Chondrocyte (in vitro differentiated cells): ENCODE results near the gene DNAH14. TPM values are rescaled to one million over a fixed set of nuclear protein-coding genes. Genes with fewer than 3 reads are reported as not detected.
"Not testable (repeated sequence)": the region's sequence is repeated elsewhere in the genome, so short reads cannot be mapped to it uniquely, and the experiment has no call there.

Experiments used
- DNase-seq: peaks from one replicate; pipeline ENCODE4 v3.0.0; 2021; ENCODE audit warnings: mixed read lengths, low spot score
- H3K27ac Mint-ChIP-seq: one replicate; pipeline ENCODE4 v1.8.0; 2021; ENCODE audit warnings: mild to moderate bottlenecking, moderate library complexity, mixed read lengths; ENCODE audit not compliant: unreplicated experiment
- H3K27me3 Mint-ChIP-seq: 2 replicates; pipeline ENCODE4 v1.8.0; 2021; ENCODE audit warnings: low read depth, mixed read lengths
- H3K36me3 Mint-ChIP-seq: 2 replicates; pipeline ENCODE4 v1.8.0; 2021; ENCODE audit warnings: low read depth, mixed read lengths
- H3K4me1 Mint-ChIP-seq: 2 replicates; pipeline ENCODE4 v1.8.0; 2021; ENCODE audit warnings: low read depth, mild to moderate bottlenecking, mixed read lengths
- H3K4me3 Mint-ChIP-seq: one replicate; pipeline ENCODE4 v1.8.0; 2021; ENCODE audit warnings: mild to moderate bottlenecking, moderate library complexity, mixed read lengths; ENCODE audit not compliant: unreplicated experiment
- H3K9me3 Mint-ChIP-seq: 2 replicates; pipeline ENCODE4 v1.8.0; 2021; ENCODE audit warnings: low read depth, mixed read lengths
- total RNA-seq: library from RNA; stranded (reverse); gene quantifications from 3 replicates; pipeline ENCODE4 v1.2.1, GENCODE V29; 2021
- TF ChIP-seq, protein P1 (sequence below): fragments of 200-600 bp; sonication (generic); IDR thresholded peaks from 2 replicates; pipeline ENCODE4 v1.5.0; 2021; ENCODE audit warnings: antibody characterized with exemption, mild to moderate bottlenecking, moderate library complexity

DNAH14 gene
- total RNA-seq, 1 donor from 2014 or later, result 16.0 TPM

DNA sequence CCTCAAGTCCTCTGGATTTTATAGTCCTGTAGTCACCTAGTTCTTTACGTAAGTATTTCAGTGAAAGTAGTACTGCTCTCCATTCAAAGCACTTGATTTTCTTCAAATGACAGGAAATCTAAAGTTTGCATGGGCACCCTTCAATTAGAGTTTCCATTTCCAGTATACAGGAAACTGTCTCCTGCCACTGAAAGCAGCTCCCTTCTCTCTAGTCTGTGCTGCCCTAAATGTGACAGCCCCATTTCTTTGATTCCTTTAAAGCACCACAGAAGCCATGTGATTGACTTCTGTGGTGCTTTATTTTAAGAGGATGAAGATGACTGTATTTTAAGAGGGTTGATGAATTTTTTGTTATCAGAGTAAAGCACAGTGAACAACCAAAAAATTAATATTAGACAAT, 226.1 kb downstream of the DNAH14 start:
- Mint-ChIP-seq H3K9me3 (peaks cover 4% of the 10 kb centered on the region), H3K27me3 (no peaks in the 10 kb centered on the region), H3K4me1 (peaks cover 6% of the 10 kb centered on the region), H3K4me3 (no peak overlapping the region), H3K27ac (no peak overlapping the region), H3K36me3 (peaks cover 2% of the 10 kb centered on the region)
- no peak for DNase-seq
- TF ChIP-seq, protein P1, sequence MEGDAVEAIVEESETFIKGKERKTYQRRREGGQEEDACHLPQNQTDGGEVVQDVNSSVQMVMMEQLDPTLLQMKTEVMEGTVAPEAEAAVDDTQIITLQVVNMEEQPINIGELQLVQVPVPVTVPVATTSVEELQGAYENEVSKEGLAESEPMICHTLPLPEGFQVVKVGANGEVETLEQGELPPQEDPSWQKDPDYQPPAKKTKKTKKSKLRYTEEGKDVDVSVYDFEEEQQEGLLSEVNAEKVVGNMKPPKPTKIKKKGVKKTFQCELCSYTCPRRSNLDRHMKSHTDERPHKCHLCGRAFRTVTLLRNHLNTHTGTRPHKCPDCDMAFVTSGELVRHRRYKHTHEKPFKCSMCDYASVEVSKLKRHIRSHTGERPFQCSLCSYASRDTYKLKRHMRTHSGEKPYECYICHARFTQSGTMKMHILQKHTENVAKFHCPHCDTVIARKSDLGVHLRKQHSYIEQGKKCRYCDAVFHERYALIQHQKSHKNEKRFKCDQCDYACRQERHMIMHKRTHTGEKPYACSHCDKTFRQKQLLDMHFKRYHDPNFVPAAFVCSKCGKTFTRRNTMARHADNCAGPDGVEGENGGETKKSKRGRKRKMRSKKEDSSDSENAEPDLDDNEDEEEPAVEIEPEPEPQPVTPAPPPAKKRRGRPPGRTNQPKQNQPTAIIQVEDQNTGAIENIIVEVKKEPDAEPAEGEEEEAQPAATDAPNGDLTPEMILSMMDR, result no peak

DNA sequence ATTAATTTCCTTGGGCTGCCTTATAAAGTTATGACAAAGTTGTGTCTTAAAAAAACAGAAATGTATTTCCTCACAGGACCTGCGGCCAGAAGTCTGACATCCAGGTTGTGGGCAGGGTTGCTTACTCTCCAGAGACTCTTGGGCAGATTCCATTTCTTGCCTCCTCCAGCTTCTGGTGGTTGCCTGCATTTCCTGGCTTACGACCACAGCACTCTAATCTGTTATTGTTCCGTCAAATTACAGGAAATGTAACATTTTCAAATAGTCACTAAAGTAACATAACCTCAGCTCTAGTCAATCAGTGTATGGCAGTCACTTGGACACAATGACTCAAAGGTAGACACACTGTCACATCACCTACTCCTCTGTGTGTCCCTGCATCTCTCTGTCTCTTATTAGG, 226.8 kb downstream of the DNAH14 start:
- Mint-ChIP-seq H3K27ac (no peak overlapping the region), H3K36me3 (peaks cover 2% of the 10 kb centered on the region), H3K4me1 (peaks cover 6% of the 10 kb centered on the region), H3K4me3 (no peak overlapping the region), H3K9me3 (peaks cover 4% of the 10 kb centered on the region), H3K27me3 (no peaks in the 10 kb centered on the region)
- no peak for DNase-seq
- TF ChIP-seq, protein P1, result no peak

DNA sequence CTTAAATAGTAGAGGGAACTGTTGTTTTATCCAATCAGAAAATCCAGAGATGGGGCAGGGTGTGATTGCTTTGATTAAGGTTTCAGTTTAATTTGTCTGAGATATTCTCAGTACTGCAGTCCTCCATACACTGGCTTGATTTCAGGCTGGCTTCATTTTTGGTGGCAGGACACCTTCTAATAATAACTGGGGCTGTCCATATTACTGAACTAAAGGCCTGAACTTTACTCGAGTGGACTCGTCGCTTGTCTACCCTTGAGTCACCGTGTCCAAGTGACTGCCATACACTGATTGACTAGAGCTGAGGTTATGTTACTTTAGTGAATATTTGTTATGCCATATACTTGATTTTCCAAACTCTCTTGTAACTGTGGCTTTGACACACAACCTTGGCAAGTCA, 228.8 kb downstream of the DNAH14 start:
- Mint-ChIP-seq H3K9me3 (peaks cover 4% of the 10 kb centered on the region), H3K27me3 (no peaks in the 10 kb centered on the region)

DNA sequence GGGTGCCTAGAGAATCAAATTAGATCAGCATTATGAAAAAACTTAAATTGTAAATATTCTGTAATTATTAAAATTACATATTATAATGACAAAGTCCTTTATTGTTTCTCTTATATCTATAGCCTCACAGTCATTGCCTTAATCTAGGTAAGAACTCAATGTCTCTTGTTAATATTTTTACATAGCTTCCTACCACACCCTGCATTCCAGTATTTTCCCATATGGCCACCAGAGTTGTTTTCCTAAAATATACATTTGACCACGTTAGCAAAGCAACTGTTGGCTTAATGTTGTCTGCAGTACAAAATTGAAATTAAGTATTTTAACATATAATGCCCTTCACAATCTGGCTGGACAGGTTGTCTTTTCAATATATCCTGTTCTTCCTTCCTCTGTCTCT, 230.3 kb downstream of the DNAH14 start:
- DNase-seq, result no peak
- Mint-ChIP-seq H3K9me3 (peaks cover 4% of the 10 kb centered on the region), H3K27ac (no peak overlapping the region), H3K36me3 (peaks cover 11% of the 10 kb centered on the region), H3K27me3 (no peaks in the 10 kb centered on the region), H3K4me3 (no peak overlapping the region), H3K4me1 (peaks cover 6% of the 10 kb centered on the region)
- TF ChIP-seq, protein P1, result no peak

More for the DNA sequence above, 228.8 kb downstream of the DNAH14 start:
- no peak for DNase-seq
- Mint-ChIP-seq H3K4me1 (peaks cover 6% of the 10 kb centered on the region), H3K4me3 (no peak overlapping the region), H3K36me3 (peaks cover 10% of the 10 kb centered on the region), H3K27ac (no peak overlapping the region)
- TF ChIP-seq, protein P1, result no peak

DNA sequence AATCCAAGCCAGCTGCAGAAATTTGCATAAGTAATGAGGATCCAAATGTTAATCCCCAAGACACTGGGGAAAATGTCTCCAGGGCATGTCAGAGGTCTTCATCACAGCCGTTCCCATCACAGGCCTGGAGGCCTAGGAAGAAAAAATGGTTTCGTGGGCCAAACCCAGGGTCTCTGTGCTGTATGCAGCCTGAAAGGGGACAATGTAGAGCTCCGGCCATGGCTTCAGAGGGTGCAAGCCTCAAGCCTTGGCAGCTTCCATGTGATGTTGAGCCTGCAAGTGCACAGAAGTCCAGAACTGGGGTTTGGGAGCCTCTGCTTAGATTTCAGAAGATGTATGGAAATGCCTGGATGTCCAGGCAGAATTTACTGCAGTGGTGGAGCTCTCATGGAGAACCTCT, 247.9 kb downstream of the DNAH14 start:
- Mint-ChIP-seq H3K36me3 (peaks cover 22% of the 10 kb centered on the region), H3K9me3 (peaks cover 63% of the 10 kb centered on the region)
- H3K4me1 Mint-ChIP-seq, H3K27ac Mint-ChIP-seq, H3K27me3 Mint-ChIP-seq, H3K4me3 Mint-ChIP-seq, DNase-seq: not testable (repeated sequence)

DNA sequence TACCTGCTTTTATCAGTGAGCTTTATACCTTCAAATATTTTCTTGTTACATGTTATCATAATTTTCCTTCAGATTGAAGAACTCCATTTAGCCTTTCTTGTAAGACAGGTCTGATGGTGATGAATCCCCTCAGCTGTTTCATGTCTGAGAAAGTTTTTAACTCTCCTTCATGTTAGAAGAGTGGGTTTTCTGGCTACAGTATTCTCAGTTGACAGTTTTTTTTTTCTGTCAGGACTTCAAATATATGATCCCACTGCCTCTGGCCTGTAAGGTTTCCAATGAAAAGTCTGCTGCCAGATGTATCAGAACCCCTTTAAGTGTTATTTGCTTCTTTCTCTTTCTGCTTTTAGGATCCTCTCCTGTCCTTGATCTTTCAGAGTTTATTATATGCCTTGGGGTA, 250.2 kb downstream of the DNAH14 start:
- H3K4me1 Mint-ChIP-seq, result no peaks in the 10 kb centered on the region
- no peak for DNase-seq
- no peak overlapping the region for H3K4me3 Mint-ChIP-seq
- H3K27ac Mint-ChIP-seq, result no peak overlapping the region
- TF ChIP-seq, protein P1, result no peak
- peaks cover 25% of the 10 kb centered on the region for H3K36me3 Mint-ChIP-seq
- no peaks in the 10 kb centered on the region for H3K27me3 Mint-ChIP-seq
- H3K9me3 Mint-ChIP-seq, result peaks cover 57% of the 10 kb centered on the region
